HepG2 (cell line): Measurements from ENCODE around the gene ADGRL1. TPM values are rescaled to one million over a fixed set of nuclear protein-coding genes. Genes with fewer than 3 reads are reported as not detected.

Experiments used
- ARNT ChIP-seq: fragments of 450-650 bp; IDR thresholded peaks from 2 replicates; pipeline ENCODE4 v1.6.1; 2017
- ASH2L ChIP-seq: fragments of 300-600, 200-600 bp; sonication (generic); IDR thresholded peaks from 2 replicates; pipeline ENCODE4 v1.7.0; 2017; ENCODE audit warnings: low read depth, mild to moderate bottlenecking, moderate library complexity, mixed read lengths, low read length; ENCODE audit not compliant: insufficient read length
- CENPT ChIP-seq: sonication (generic); formaldehyde crosslinking; IDR thresholded peaks from 2 replicates; pipeline ENCODE4 v1.8.0; 2022; ENCODE audit warnings: low read depth, mild to moderate bottlenecking, moderate library complexity, missing genetic modification reagents
- DMTF1 ChIP-seq: sonication (generic); formaldehyde crosslinking; IDR thresholded peaks from 2 replicates; pipeline ENCODE4 v1.4.0; 2020; ENCODE audit warnings: mild to moderate bottlenecking, missing genetic modification reagents
- HIC2 ChIP-seq: sonication (generic); formaldehyde crosslinking; IDR thresholded peaks from 2 replicates; pipeline ENCODE4 v1.9.0; 2022; ENCODE audit warnings: low read depth, missing genetic modification reagents
- HMGXB4 ChIP-seq, 2 experiments: sonication (generic) in 1 of 2; formaldehyde crosslinking in 1 of 2; IDR thresholded peaks; 2 replicates each; pipeline versions ENCODE4 v1.4.0 to v1.6.1; 2018 to 2020; ENCODE audit warnings: missing genetic modification reagents in 2 of 2, borderline replicate concordance in 1 of 2, low read depth in 1 of 2, mild to moderate bottlenecking in 1 of 2, missing biosample characterization in 1 of 2
- KLF9 ChIP-seq: IDR thresholded peaks from 2 replicates; pipeline ENCODE4 v1.6.1; 2016; ENCODE audit warnings: low read depth
- MYC ChIP-seq: sonication (generic); formaldehyde crosslinking; IDR thresholded peaks from 2 replicates; pipeline ENCODE4 v1.9.0; 2021; ENCODE audit warnings: missing genetic modification reagents, borderline replicate concordance
- NBN ChIP-seq: fragments of 450-650 bp; conservative IDR thresholded peaks from 2 replicates; pipeline ENCODE4 v1.6.1; 2017
- REPIN1 ChIP-seq: sonication (generic); formaldehyde crosslinking; IDR thresholded peaks from 2 replicates; pipeline ENCODE4 v1.8.0; 2022; ENCODE audit warnings: missing genetic modification reagents, low read depth, mild to moderate bottlenecking, borderline replicate concordance
- RXRB ChIP-seq: IDR thresholded peaks from 2 replicates; pipeline ENCODE4 v1.6.1; 2016; ENCODE audit warnings: borderline replicate concordance, missing genetic modification reagents, missing compliant biosample characterization
- SNAPC4 ChIP-seq: sonication (generic); formaldehyde crosslinking; IDR thresholded peaks from 2 replicates; pipeline ENCODE4 v1.4.0; 2020; ENCODE audit warnings: mild to moderate bottlenecking, missing genetic modification reagents
- SOX5 ChIP-seq: IDR thresholded peaks from 2 replicates; pipeline ENCODE4 v1.6.1; 2016; ENCODE audit warnings: borderline replicate concordance
- SRY ChIP-seq: sonication (generic); formaldehyde crosslinking; IDR thresholded peaks from 2 replicates; pipeline ENCODE4 v1.8.0; 2022; ENCODE audit warnings: mild to moderate bottlenecking, missing genetic modification reagents
- TFAP4 ChIP-seq: sonication (generic); IDR thresholded peaks from 2 replicates; pipeline ENCODE4 v1.6.1; 2016; ENCODE audit warnings: low read depth, borderline replicate concordance
- ZNF607 ChIP-seq: sonication (generic); formaldehyde crosslinking; IDR thresholded peaks from 2 replicates; pipeline ENCODE4 v1.5.1; 2020; ENCODE audit warnings: missing genetic modification reagents, mild to moderate bottlenecking, borderline replicate concordance
- polyA plus RNA-seq, 8 experiments: library from polyadenylated mRNA; depleted of rRNA in 3 of 8; stranded (reverse) in 7 of 8; unstranded in 1 of 8; fragments of >200 nt; fragmentation: Illumina TruSeq in 4 of 8; extraction: Trizol in 4 of 8; gene quantifications; 2 replicates each; pipeline versions ENCODE4 v1.2.1 to v1.2.3, GENCODE V29; 2011 to 2016; ENCODE audit warnings: low read depth in 4 of 8, missing spikeins in 1 of 8, mixed read lengths in 1 of 8; ENCODE audit not compliant: insufficient read depth in 1 of 8
- total RNA-seq, 5 experiments: library from RNA; depleted of rRNA; stranded (reverse); fragments of >200 nt; fragmentation: Illumina TruSeq; extraction: Trizol; gene quantifications; 2 replicates each; pipeline ENCODE4 v1.2.3, GENCODE V29; 2016; ENCODE audit warnings: low read depth in 1 of 5

ADGRL1 gene
- total and polyA plus RNA-seq, 2 of the 13 experiments (the other 11 are each of a cell fraction or from before 2014, with no cell fraction given) = 0.49 to 1.7 TPM

- TF ChIP-seq DMTF1 (no peak), HIC2 (CRISPR knock-in tag) (0 out of 2 replicates have a peak, but pooled peaks have one; percentile 3), ARNT (no peak), SOX5 (CRISPR knock-in tag) (no peak; the same call in 1 of the 2 replicates), SNAPC4 (no peak; the same call in 1 of the 2 replicates), ASH2L (peak; percentile 3), ZNF607 (CRISPR knock-in tag) (peak; percentile 56), NBN (no peak), SRY (no peak; the same call in 1 of the 2 replicates), HMGXB4 (CRISPR knock-in tag; IDR thresholded peaks at IDR 0.05; ENCODE audit: borderline replicate concordance in 1 of 2, low read depth in 1 of 2) (peak; percentile 65 to 83; a peak in 2 of 4 replicates), MYC (peak; percentile 55; the same call in 1 of the 2 replicates), KLF9 (CRISPR knock-in tag) (peak; percentile 60; the same call in 1 of the 2 replicates), REPIN1 (CRISPR knock-in tag) (peak; percentile 85), RXRB (CRISPR knock-in tag) (peak; percentile 56; the same call in 1 of the 2 replicates), CENPT (CRISPR knock-in tag) (peak; percentile 88; the same call in 1 of the 2 replicates), TFAP4 (peak; percentile 69; the same call in 1 of the 2 replicates)
Observed at GRCh38 chr19:14136509-14137281, 69.3 kb downstream of the ADGRL1 start, which contains the start of gene ASF1B (continued).
